ENCODE measurements around the gene ATP1A2.

Gene ATP1A2

GRCh38 chr1:160186246-160186645 is 70.7 kb downstream of the ATP1A2 start:
- no peak for DNase-seq

- DNase-seq = no peak
Measured at GRCh38 chr1:160186729-160187128, 71.2 kb downstream of the ATP1A2 start.

GRCh38 chr1:160187407-160187806 is 71.8 kb downstream of the ATP1A2 start:
- DNase-seq = no peak

GRCh38 chr1:160188341-160188740 is 72.8 kb downstream of the ATP1A2 start:
- DNase-seq = no peak

- DNase-seq = no peak
Measured at GRCh38 chr1:160189649-160190625, 74.4 kb downstream of the ATP1A2 start, which contains the start of gene CASQ1. Gene CASQ1, plus strand, starts transcription at chr1:160190575. Its CDS starts 177 bp downstream, at chr1:160190752.

- DNase-seq = no peak
Measured at GRCh38 chr1:160191756-160192155, 76.2 kb downstream of the ATP1A2 start.

GRCh38 chr1:160192234-160192633 is 76.7 kb downstream of the ATP1A2 start:
- no peak for DNase-seq

Measured in hippocampal formation (tissue), 2 donors.